Ishikawa (cell line): Measurements from ENCODE around the gene VSTM2B.

Source experiments
- CEBPB ChIP-seq: IDR thresholded peaks from 2 replicates; pipeline ENCODE4 v1.6.1; 2012
- CREB1 ChIP-seq: IDR thresholded peaks from 2 replicates; pipeline ENCODE4 v1.6.1; 2012; ENCODE audit warnings: low read depth
- EGR1 ChIP-seq: IDR thresholded peaks from 2 replicates; pipeline ENCODE4 v1.6.1; 2012
- EP300 ChIP-seq: IDR thresholded peaks from 2 replicates; pipeline ENCODE4 v1.6.1; 2012; ENCODE audit warnings: borderline replicate concordance
- FOXM1 ChIP-seq: IDR thresholded peaks from 2 replicates; pipeline ENCODE4 v1.6.1; 2012; ENCODE audit warnings: low read depth, borderline replicate concordance
- MAX ChIP-seq: IDR thresholded peaks from 2 replicates; pipeline ENCODE4 v1.6.1; 2012
- NFIC ChIP-seq: IDR thresholded peaks from 2 replicates; pipeline ENCODE4 v1.6.1; 2012
- RAD21 ChIP-seq: IDR thresholded peaks from 2 replicates; pipeline ENCODE4 v1.6.1; 2012; ENCODE audit warnings: low read depth
- REST ChIP-seq: IDR thresholded peaks from 2 replicates; pipeline ENCODE4 v1.6.1; 2012; ENCODE audit warnings: low read depth, mild to moderate bottlenecking
- TAF1 ChIP-seq: IDR thresholded peaks from 2 replicates; pipeline ENCODE4 v1.6.1; 2012; ENCODE audit warnings: low read depth, mild to moderate bottlenecking
- TCF12 ChIP-seq: IDR thresholded peaks from 2 replicates; pipeline ENCODE4 v1.6.1; 2012; ENCODE audit warnings: low read depth
- TEAD4 ChIP-seq: IDR thresholded peaks from 2 replicates; pipeline ENCODE4 v1.6.1; 2012
- USF1 ChIP-seq: IDR thresholded peaks from 2 replicates; pipeline ENCODE4 v1.6.1; 2012
- YY1 ChIP-seq: IDR thresholded peaks from 2 replicates; pipeline ENCODE4 v1.6.1; 2012; ENCODE audit warnings: low read depth
- ZBTB7A ChIP-seq: IDR thresholded peaks from 2 replicates; pipeline ENCODE4 v1.6.1; 2012; ENCODE audit warnings: low read depth

The VSTM2B gene

GRCh38 chr19:29552454-29553280 lies 26.9 kb downstream of the VSTM2B start:
- TF ChIP-seq MAX: no peak
- TF ChIP-seq RAD21: no peak
- no peak for TF ChIP-seq REST
- no peak for TF ChIP-seq TEAD4

- TF ChIP-seq MAX: no peak
- TF ChIP-seq CEBPB: no peak
- no peak for TF ChIP-seq EP300
- TF ChIP-seq RAD21: no peak
- no peak for TF ChIP-seq EGR1
- no peak for TF ChIP-seq NFIC
- TF ChIP-seq USF1: no peak
- no peak for TF ChIP-seq TCF12
- TF ChIP-seq ZBTB7A: no peak
- TF ChIP-seq TEAD4: no peak
- no peak for TF ChIP-seq YY1
- no peak for TF ChIP-seq REST
- TF ChIP-seq TAF1: no peak
These were observed 28.4 kb downstream of the VSTM2B start for GRCh38 chr19:29554149-29554548.

GRCh38 chr19:29559743-29560142 lies 33.9 kb downstream of the VSTM2B start:
- TF ChIP-seq RAD21 (no peak), CREB1 (no peak), REST (no peak), MAX (no peak), TCF12 (no peak), NFIC (no peak), YY1 (no peak), USF1 (no peak), CEBPB (no peak), TAF1 (no peak), EGR1 (no peak), TEAD4 (no peak), ZBTB7A (no peak)

- TF ChIP-seq NFIC: no peak
- no peak for TF ChIP-seq YY1
- no peak for TF ChIP-seq TEAD4
- no peak for TF ChIP-seq FOXM1
- TF ChIP-seq ZBTB7A: no peak
- TF ChIP-seq EP300: no peak
- no peak for TF ChIP-seq REST
- no peak for TF ChIP-seq CEBPB
- no peak for TF ChIP-seq RAD21
- TF ChIP-seq TCF12: no peak
- TF ChIP-seq CREB1: no peak
- no peak for TF ChIP-seq EGR1
- no peak for TF ChIP-seq TAF1
- no peak for TF ChIP-seq USF1
- TF ChIP-seq MAX: no peak
These were observed 34.7 kb downstream of the VSTM2B start for GRCh38 chr19:29560313-29561075.
